Kidney epithelial cell (primary cell): ENCODE data around the gene RYR3. TPM values are rescaled to one million over a fixed set of nuclear protein-coding genes. Genes with fewer than 3 reads are reported as not detected.
"Not testable (repeated sequence)": the region's sequence is repeated elsewhere in the genome, so short reads cannot be mapped to it uniquely, and the experiment has no call there.

Source experiments
- DNase-seq: peaks from one replicate; pipeline ENCODE4 v3.0.0-alpha.2; 2010; ENCODE audit warnings: low read depth
- H3K27me3 ChIP-seq: 2 replicates; pipeline ENCODE4 v1.6.0; 2011; ENCODE audit warnings: low read length; ENCODE audit not compliant: control insufficient read depth, insufficient read depth
- H3K36me3 ChIP-seq: 2 replicates; pipeline ENCODE4 v1.5.1; 2011; ENCODE audit warnings: low read length; ENCODE audit not compliant: control insufficient read depth, insufficient read depth
- H3K4me3 ChIP-seq: 2 replicates; pipeline ENCODE4 v1.5.1; 2011; ENCODE audit warnings: low read depth, mild to moderate bottlenecking, control low read depth, low read length
- total RNA-seq: library from RNA; depleted of rRNA; stranded (reverse); fragments of >200 nt; gene quantifications from 2 replicates; pipeline ENCODE4 v1.2.3, GENCODE V29; 2015
- TF ChIP-seq, protein P1 (sequence below): IDR thresholded peaks from 2 replicates; pipeline ENCODE4 v1.5.1; 2011; ENCODE audit warnings: mild to moderate bottlenecking, moderate library complexity, low read length, control low read depth, inconsistent platforms; ENCODE audit not compliant: insufficient read depth, poor library complexity, severe bottlenecking

Gene RYR3
- total RNA-seq, 1 donor from 2014 or later = 0.50 TPM

GRCh38 chr15:33561967-33562366 is 251.2 kb downstream of the RYR3 start:
- Histone ChIP-seq H3K4me3 (no peak overlapping the region), H3K27me3 (no peaks in the 10 kb centered on the region), H3K36me3 (no peaks in the 10 kb centered on the region)
- no peak for DNase-seq
- TF ChIP-seq, protein P1, sequence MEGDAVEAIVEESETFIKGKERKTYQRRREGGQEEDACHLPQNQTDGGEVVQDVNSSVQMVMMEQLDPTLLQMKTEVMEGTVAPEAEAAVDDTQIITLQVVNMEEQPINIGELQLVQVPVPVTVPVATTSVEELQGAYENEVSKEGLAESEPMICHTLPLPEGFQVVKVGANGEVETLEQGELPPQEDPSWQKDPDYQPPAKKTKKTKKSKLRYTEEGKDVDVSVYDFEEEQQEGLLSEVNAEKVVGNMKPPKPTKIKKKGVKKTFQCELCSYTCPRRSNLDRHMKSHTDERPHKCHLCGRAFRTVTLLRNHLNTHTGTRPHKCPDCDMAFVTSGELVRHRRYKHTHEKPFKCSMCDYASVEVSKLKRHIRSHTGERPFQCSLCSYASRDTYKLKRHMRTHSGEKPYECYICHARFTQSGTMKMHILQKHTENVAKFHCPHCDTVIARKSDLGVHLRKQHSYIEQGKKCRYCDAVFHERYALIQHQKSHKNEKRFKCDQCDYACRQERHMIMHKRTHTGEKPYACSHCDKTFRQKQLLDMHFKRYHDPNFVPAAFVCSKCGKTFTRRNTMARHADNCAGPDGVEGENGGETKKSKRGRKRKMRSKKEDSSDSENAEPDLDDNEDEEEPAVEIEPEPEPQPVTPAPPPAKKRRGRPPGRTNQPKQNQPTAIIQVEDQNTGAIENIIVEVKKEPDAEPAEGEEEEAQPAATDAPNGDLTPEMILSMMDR = no peak

- no peak for DNase-seq
- TF ChIP-seq, protein P1 = no peak
- Histone ChIP-seq H3K27me3 (no peaks in the 10 kb centered on the region), H3K36me3 (no peaks in the 10 kb centered on the region), H3K4me3 (no peak overlapping the region)
Measured at GRCh38 chr15:33565094-33565493, 254.3 kb downstream of the RYR3 start.

DNA sequence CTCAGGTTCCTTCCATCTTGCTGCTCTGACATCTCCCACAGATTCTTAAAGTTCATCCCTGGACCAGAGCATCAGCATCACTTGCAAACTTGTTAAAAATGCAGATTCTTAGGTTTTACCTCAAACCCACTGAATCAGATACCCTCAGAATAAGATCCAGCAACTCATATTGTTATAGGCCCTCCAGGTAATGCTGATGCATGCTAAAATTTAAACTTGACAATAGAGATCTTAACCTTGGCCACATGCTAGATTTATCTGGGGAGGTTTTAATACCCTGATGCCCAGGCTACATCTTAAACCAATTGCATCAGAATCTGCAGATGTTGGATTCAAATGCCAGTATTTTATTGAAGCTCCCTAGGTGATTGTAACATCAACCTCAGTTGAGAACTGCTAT is 256.9 kb downstream of the RYR3 start:
- no peaks in the 10 kb centered on the region for H3K27me3 ChIP-seq
- H3K36me3 ChIP-seq = no peaks in the 10 kb centered on the region
- H3K4me3 ChIP-seq = no peak overlapping the region
- TF ChIP-seq, protein P1 = no peak
- DNase-seq = no peak

- Histone ChIP-seq H3K4me3 (no peak overlapping the region), H3K36me3 (no peaks in the 10 kb centered on the region), H3K27me3 (no peaks in the 10 kb centered on the region)
- TF ChIP-seq, protein P1 = no peak
- no peak for DNase-seq
Measured at GRCh38 chr15:33569036-33569435, 258.3 kb downstream of the RYR3 start.

DNA sequence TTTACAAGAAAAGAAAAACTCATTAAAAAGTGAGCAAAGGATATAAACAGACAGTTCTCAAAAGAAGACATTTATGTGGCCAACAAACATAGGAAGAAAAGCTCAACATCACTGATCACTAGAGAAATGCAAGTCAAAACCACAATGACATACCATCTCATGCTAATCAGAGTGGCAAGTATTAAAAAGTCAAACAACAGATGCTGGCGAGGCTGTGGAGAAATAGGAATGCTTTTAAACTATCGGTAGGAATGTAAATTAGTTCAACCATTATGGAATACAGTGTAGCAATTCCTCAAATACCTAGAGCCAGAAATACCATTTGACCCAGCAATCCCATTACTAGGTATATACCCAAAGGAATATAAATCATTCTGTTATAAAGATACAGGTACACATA is 267.1 kb downstream of the RYR3 start:
- not testable (repeated sequence) for H3K27me3 ChIP-seq, H3K36me3 ChIP-seq, DNase-seq, H3K4me3 ChIP-seq

DNA sequence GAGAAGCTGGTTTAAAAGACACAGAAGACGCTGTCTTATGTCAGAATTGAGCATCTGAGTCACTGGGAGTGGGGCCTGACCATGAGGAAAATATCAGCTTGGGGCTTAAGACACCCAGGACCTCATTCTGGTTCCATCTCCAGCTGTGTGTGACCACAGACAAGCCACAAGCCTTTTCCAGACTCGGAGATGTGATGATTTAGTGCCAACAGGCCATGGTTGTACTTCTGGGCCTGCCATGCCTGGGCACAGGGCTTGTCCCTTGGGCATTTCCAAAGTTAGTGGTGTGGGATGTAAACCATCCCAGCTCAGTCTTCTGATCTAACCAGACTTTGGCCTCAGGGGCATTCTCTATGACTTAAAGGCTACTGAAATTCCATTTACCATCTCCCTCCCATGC is 269.8 kb downstream of the RYR3 start:
- no peak for DNase-seq
- TF ChIP-seq, protein P1 = no peak

More for the DNA sequence above, 269.8 kb downstream of the RYR3 start:
- Histone ChIP-seq H3K27me3 (no peaks in the 10 kb centered on the region), H3K36me3 (no peaks in the 10 kb centered on the region), H3K4me3 (no peak overlapping the region)
